Activated CD4-positive, alpha-beta T cell treated with anti-CD3 and anti-CD28 coated beads, Interleukin-2, amount 50 U/mL, for 48 hours (primary cell): Measurements from ENCODE around the gene UCKL1.

Experiments
- DNase-seq, 2 experiments: peaks; one replicate each; pipeline ENCODE4 v3.0.0-alpha.2; 2020

The UCKL1 gene

GRCh38 chr20:63958964-63959698 is 2.9 kb upstream of the UCKL1 start:
- DNase-seq = no peak

- no peak for DNase-seq
Observed at GRCh38 chr20:63958471-63958870, 2.3 kb upstream of the UCKL1 start.

GRCh38 chr20:63957690-63958441 is 1.6 kb upstream of the UCKL1 start:
- DNase-seq = peak; percentile 66 to 72

GRCh38 chr20:63957004-63957689 is 931 bp upstream of the UCKL1 start:
- DNase-seq = peak; percentile 74 to 80

GRCh38 chr20:63956664-63957003 is 418 bp upstream of the UCKL1 start:
- DNase-seq = no peak

GRCh38 chr20:63955281-63955826 is 862 bp downstream of the UCKL1 start:
- peak; percentile 38 to 46 for DNase-seq

GRCh38 chr20:63953764-63954429 is 2.3 kb downstream of the UCKL1 start:
- no peak for DNase-seq

- DNase-seq = no peak
Observed at GRCh38 chr20:63952769-63953168, 3.4 kb downstream of the UCKL1 start.

- DNase-seq = no peak
Observed at GRCh38 chr20:63952210-63952535, 4.0 kb downstream of the UCKL1 start.

GRCh38 chr20:63951398-63952209 is 4.6 kb downstream of the UCKL1 start:
- no peak for DNase-seq

- DNase-seq = no peak
Observed at GRCh38 chr20:63950701-63951397, 5.4 kb downstream of the UCKL1 start.

- peak; percentile 29 to 38 for DNase-seq
Observed at GRCh38 chr20:63947638-63948456, 8.4 kb downstream of the UCKL1 start.

- DNase-seq = no peak
Observed at GRCh38 chr20:63946986-63947637, 9.1 kb downstream of the UCKL1 start.

- DNase-seq = no peak
Observed at GRCh38 chr20:63945921-63946920, 10.0 kb downstream of the UCKL1 start.

- DNase-seq = no peak
Observed at GRCh38 chr20:63945031-63945658, 11.1 kb downstream of the UCKL1 start.

- no peak for DNase-seq
Observed at GRCh38 chr20:63944078-63944941, 11.9 kb downstream of the UCKL1 start.

GRCh38 chr20:63943808-63944077 is 12.5 kb downstream of the UCKL1 start:
- DNase-seq = no peak
